Nephron progenitor cell (in vitro differentiated cells): Measurements from ENCODE around the gene SLC25A23.

Source experiments
- DNase-seq: peaks from one replicate; pipeline ENCODE4 v3.0.0; 2021
- H3K27ac Mint-ChIP-seq: 2 replicates; pipeline ENCODE4 v1.8.0; 2021; ENCODE audit warnings: mild to moderate bottlenecking, moderate library complexity, mixed read lengths
- H3K27me3 Mint-ChIP-seq: 2 replicates; pipeline ENCODE4 v1.8.0; 2021; ENCODE audit warnings: mild to moderate bottlenecking, low read depth, mixed read lengths; ENCODE audit not compliant: poor library complexity
- H3K36me3 Mint-ChIP-seq: 2 replicates; pipeline ENCODE4 v1.8.0; 2021; ENCODE audit warnings: low read depth, mixed read lengths
- H3K4me1 Mint-ChIP-seq: 2 replicates; pipeline ENCODE4 v1.8.0; 2021; ENCODE audit warnings: mixed read lengths
- H3K4me3 Mint-ChIP-seq: 2 replicates; pipeline ENCODE4 v1.8.0; 2021; ENCODE audit warnings: mild to moderate bottlenecking, moderate library complexity, mixed read lengths
- H3K9me3 Mint-ChIP-seq: 2 replicates; pipeline ENCODE4 v1.8.0; 2021; ENCODE audit warnings: mild to moderate bottlenecking, moderate library complexity, mixed read lengths
- TF ChIP-seq, protein P1 (sequence below): fragments of 200-600 bp; sonication (generic); IDR thresholded peaks from 2 replicates; pipeline ENCODE4 v1.5.0; 2021; ENCODE audit warnings: antibody characterized with exemption

SLC25A23 gene

DNA sequence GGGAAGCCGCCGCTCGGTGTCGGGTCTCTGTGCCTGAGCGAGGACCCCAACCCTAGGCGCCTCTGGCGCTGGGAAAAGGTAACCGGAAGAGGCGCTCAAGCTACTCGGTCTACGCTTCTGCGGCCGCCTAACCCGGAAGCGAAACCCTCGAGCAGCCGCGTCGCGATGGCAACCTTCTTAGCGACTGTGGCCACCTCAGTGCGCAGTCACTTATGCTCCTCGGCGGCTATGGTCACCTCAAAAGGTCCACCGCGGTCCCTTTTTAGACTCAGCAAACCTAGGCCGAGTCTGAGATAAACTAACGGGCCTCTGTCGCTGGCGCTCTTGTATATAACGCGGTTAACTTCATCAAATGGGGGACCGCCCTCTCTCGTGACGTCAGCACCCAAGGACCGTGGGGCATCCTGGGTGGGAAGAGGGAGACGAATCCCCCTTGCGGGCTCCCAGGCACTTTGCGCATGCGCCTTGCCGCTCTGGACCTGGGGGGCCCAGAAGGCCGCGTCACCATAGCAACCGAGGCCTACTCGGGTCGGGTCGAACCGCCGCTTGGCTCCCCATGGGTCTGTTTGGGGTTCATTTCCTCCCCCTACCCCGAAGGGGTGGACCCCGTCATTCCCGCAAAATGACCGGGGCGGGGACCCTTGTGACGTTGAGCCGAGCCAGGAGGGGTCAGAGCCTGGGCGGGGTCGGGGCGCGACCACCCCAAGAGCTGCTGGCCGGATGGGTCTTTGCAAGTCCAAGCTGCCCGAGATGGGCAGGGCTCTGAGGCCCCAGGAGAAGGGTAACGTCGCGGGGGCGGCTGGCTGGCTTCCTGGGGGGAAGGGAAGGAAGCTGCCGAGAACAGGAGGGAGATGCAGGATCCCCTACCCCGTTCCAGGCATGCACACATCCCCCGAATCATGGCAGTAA, 66.3 kb downstream of the SLC25A23 start, which contains the start of gene GTF2F1:
TSS of gene GTF2F1 (minus strand) at position 91 of the 909 bp plus-strand sequence. CDS start 169 bp downstream, outside the sequence.
- peak; percentile 95 for DNase-seq
- Mint-ChIP-seq H3K27ac (peak within 1 kb of the TSS; percentile 99), H3K4me3 (peak within 1 kb of the TSS; percentile 89), H3K9me3 (no peaks in the 10 kb centered on the region), H3K27me3 (no peaks in the 10 kb centered on the region), H3K4me1 (peaks cover 32% of the 10 kb centered on the region), H3K36me3 (peaks cover 21% of the 10 kb centered on the region)
- TF ChIP-seq, protein P1, sequence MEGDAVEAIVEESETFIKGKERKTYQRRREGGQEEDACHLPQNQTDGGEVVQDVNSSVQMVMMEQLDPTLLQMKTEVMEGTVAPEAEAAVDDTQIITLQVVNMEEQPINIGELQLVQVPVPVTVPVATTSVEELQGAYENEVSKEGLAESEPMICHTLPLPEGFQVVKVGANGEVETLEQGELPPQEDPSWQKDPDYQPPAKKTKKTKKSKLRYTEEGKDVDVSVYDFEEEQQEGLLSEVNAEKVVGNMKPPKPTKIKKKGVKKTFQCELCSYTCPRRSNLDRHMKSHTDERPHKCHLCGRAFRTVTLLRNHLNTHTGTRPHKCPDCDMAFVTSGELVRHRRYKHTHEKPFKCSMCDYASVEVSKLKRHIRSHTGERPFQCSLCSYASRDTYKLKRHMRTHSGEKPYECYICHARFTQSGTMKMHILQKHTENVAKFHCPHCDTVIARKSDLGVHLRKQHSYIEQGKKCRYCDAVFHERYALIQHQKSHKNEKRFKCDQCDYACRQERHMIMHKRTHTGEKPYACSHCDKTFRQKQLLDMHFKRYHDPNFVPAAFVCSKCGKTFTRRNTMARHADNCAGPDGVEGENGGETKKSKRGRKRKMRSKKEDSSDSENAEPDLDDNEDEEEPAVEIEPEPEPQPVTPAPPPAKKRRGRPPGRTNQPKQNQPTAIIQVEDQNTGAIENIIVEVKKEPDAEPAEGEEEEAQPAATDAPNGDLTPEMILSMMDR = no peak

DNA sequence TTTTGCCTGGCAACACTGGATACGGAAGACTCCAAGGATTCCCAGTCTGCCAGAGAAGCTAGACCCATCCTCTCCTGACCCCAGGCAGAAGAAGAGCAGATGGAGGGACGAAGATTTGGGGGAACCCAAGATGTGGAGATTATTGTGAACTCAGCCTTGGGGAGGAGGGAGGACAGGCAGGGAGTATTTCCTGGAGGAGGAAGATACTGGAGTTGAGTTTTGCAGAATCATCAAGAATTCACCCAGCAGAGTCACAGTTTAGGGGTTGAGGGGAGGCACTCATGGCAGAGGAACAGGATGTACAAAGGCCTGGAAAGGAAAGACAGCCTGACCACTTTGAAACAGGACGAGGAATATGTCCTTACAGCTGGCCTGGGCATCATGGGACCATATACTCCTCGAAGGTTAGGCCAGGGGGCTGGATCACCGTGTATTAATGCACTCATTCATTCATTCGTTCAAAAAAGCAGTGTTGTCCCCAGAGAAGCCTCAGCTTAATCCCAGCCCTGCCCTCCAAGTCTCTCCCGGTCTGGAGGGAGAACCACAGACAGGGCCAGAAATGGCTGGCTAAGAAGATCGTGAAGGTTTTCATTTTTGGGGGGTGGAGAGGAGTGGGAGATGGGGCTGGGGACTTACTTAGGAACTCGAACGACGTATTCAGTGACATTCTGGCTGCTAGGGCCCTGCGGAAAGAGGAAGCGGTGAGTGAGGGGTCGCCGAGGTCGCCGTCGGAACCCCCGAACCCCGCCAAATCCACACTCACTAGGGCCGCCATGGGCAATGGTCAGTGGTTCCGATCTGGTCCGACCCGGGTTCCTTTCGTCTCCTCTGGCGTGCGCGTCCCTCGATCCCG, 67.1 kb downstream of the SLC25A23 start:
- H3K36me3 Mint-ChIP-seq = peaks cover 25% of the 10 kb centered on the region
- H3K27ac Mint-ChIP-seq = peak overlapping the region; percentile 99
- no peaks in the 10 kb centered on the region for H3K9me3 Mint-ChIP-seq
- H3K27me3 Mint-ChIP-seq = no peaks in the 10 kb centered on the region
- TF ChIP-seq, protein P1 = no peak
- H3K4me3 Mint-ChIP-seq = peak overlapping the region; percentile 89
- peaks cover 32% of the 10 kb centered on the region for H3K4me1 Mint-ChIP-seq
- DNase-seq = no peak
